Mesodermal cell (in vitro differentiated cells): ENCODE data around the gene IL22RA1.

ENCODE experiments used
- H3K27ac ChIP-seq: 2 replicates; pipeline ENCODE4 v1.7.0; 2013; ENCODE audit warnings: mild to moderate bottlenecking, low read depth, low read length, moderate library complexity; ENCODE audit not compliant: severe bottlenecking
- H3K36me3 ChIP-seq: 2 replicates; pipeline ENCODE4 v1.7.1; 2013; ENCODE audit warnings: mild to moderate bottlenecking, low read length, moderate library complexity; ENCODE audit not compliant: control insufficient read depth, insufficient read depth
- H3K4me1 ChIP-seq: one replicate; pipeline ENCODE4 v1.7.1; 2013; ENCODE audit warnings: mild to moderate bottlenecking, low read length; ENCODE audit not compliant: insufficient read depth, control insufficient read depth, poor library complexity, severe bottlenecking
- H3K4me3 ChIP-seq: 2 replicates; pipeline ENCODE4 v1.7.0; 2013; ENCODE audit warnings: low read length, control low read depth, mild to moderate bottlenecking; ENCODE audit not compliant: insufficient read depth, poor library complexity, severe bottlenecking; ENCODE audit errors: extremely low read depth
- H3K9me3 ChIP-seq: 2 replicates; pipeline ENCODE4 v1.7.1; 2013; ENCODE audit warnings: mild to moderate bottlenecking, low read length, moderate library complexity; ENCODE audit not compliant: control insufficient read depth
- WGBS, 2 experiments: methylation state at CpG; one replicate each; pipeline ENCODE4 v1.1.5; 2013; ENCODE audit warnings: missing lambda C conversion rate in 2 of 2; ENCODE audit not compliant: insufficient coverage in 2 of 2; 5-methylcytosine and 5-hydroxymethylcytosine counted together

The IL22RA1 gene

GRCh38 chr1:24167008-24167407, 24.1 kb upstream of the IL22RA1 start:
- no peaks in the 10 kb centered on the region for H3K4me1 ChIP-seq
- 70 to 97% methylated on average over 3 to 4 of the region's 4 CpGs for WGBS, 2 experiments
- H3K36me3 ChIP-seq = no peaks in the 10 kb centered on the region
- no peaks in the 10 kb centered on the region for H3K9me3 ChIP-seq
- H3K27ac ChIP-seq = no peak overlapping the region
- no peak overlapping the region for H3K4me3 ChIP-seq

GRCh38 chr1:24165500-24165899, 22.6 kb upstream of the IL22RA1 start:
- Histone ChIP-seq H3K4me3 (no peak overlapping the region), H3K36me3 (no peaks in the 10 kb centered on the region), H3K4me1 (no peaks in the 10 kb centered on the region), H3K9me3 (no peaks in the 10 kb centered on the region), H3K27ac (no peak overlapping the region)
- 100% methylated on average over 1 of the region's 2 CpGs; no CpG with 5 or more reads in 1 of the 2 experiments for WGBS, 2 experiments

GRCh38 chr1:24164004-24164403, 21.1 kb upstream of the IL22RA1 start:
- no peak overlapping the region for H3K27ac ChIP-seq
- no peak overlapping the region for H3K4me3 ChIP-seq
- H3K36me3 ChIP-seq = no peaks in the 10 kb centered on the region
- no peaks in the 10 kb centered on the region for H3K9me3 ChIP-seq
- WGBS, 2 experiments = 90 to 100% methylated on average over 1 to 3 of the region's 3 CpGs
- no peaks in the 10 kb centered on the region for H3K4me1 ChIP-seq

GRCh38 chr1:24162201-24162600, 19.3 kb upstream of the IL22RA1 start:
- no peak overlapping the region for H3K4me3 ChIP-seq
- no peaks in the 10 kb centered on the region for H3K9me3 ChIP-seq
- no peaks in the 10 kb centered on the region for H3K4me1 ChIP-seq
- no peaks in the 10 kb centered on the region for H3K36me3 ChIP-seq
- 89 to 96% methylated on average over 4 of the region's 5 CpGs for WGBS, 2 experiments
- no peak overlapping the region for H3K27ac ChIP-seq

GRCh38 chr1:24161270-24161669, 18.3 kb upstream of the IL22RA1 start:
- Histone ChIP-seq H3K4me3 (no peak overlapping the region), H3K4me1 (no peaks in the 10 kb centered on the region), H3K27ac (no peak overlapping the region), H3K36me3 (no peaks in the 10 kb centered on the region), H3K9me3 (no peaks in the 10 kb centered on the region)
- 92 to 96% methylated on average over 2 to 4 of the region's 4 CpGs for WGBS, 2 experiments

GRCh38 chr1:24159366-24159765, 16.4 kb upstream of the IL22RA1 start:
- Histone ChIP-seq H3K9me3 (no peaks in the 10 kb centered on the region), H3K4me1 (no peaks in the 10 kb centered on the region), H3K36me3 (no peaks in the 10 kb centered on the region), H3K27ac (no peak overlapping the region), H3K4me3 (no peak overlapping the region)
- 76 to 90% methylated on average over 5 of the region's 5 CpGs for WGBS, 2 experiments

GRCh38 chr1:24157918-24158481, 15.1 kb upstream of the IL22RA1 start:
- H3K9me3 ChIP-seq = no peaks in the 10 kb centered on the region
- H3K27ac ChIP-seq = no peak overlapping the region
- WGBS, 2 experiments = 94 to 99% methylated on average over 5 to 6 of the region's 6 CpGs
- no peak overlapping the region for H3K4me3 ChIP-seq
- no peaks in the 10 kb centered on the region for H3K36me3 ChIP-seq
- H3K4me1 ChIP-seq = no peaks in the 10 kb centered on the region

- H3K36me3 ChIP-seq = no peaks in the 10 kb centered on the region
- H3K4me1 ChIP-seq = no peaks in the 10 kb centered on the region
- no peak overlapping the region for H3K4me3 ChIP-seq
- H3K9me3 ChIP-seq = no peaks in the 10 kb centered on the region
- H3K27ac ChIP-seq = no peak overlapping the region
- 90 to 97% methylated on average over 14 to 15 of the region's 18 CpGs for WGBS, 2 experiments
These were observed 13.8 kb upstream of the IL22RA1 start for GRCh38 chr1:24156542-24157260.

- H3K27ac ChIP-seq = no peak overlapping the region
- H3K9me3 ChIP-seq = no peaks in the 10 kb centered on the region
- H3K36me3 ChIP-seq = no peaks in the 10 kb centered on the region
- H3K4me1 ChIP-seq = peaks cover 1% of the 10 kb centered on the region
- no peak overlapping the region for H3K4me3 ChIP-seq
- 83 to 85% methylated on average over 8 to 9 of the region's 11 CpGs for WGBS, 2 experiments
These were observed 12.3 kb upstream of the IL22RA1 start for GRCh38 chr1:24155011-24155782.

GRCh38 chr1:24154215-24154614, 11.3 kb upstream of the IL22RA1 start:
- Histone ChIP-seq H3K9me3 (no peaks in the 10 kb centered on the region), H3K27ac (no peak overlapping the region), H3K36me3 (no peaks in the 10 kb centered on the region), H3K4me1 (peaks cover 9% of the 10 kb centered on the region), H3K4me3 (no peak overlapping the region)
- WGBS, 2 experiments = 56 to 70% methylated on average over 3 to 5 of the region's 8 CpGs
